LNCAP (cell line): ENCODE results near the gene ALG14.
A peak's percentile ranks its signal among the peaks of the same experiment; 100 is the strongest.

ENCODE experiments used
- CTCF ChIP-seq: fragments of 450-650 bp; IDR thresholded peaks from 2 replicates; pipeline ENCODE4 v1.5.1; 2017; ENCODE audit warnings: mild to moderate bottlenecking

ALG14 gene

GRCh38 chr1:95043141-95043980, 29.4 kb downstream of the ALG14 start:
- TF ChIP-seq CTCF, result peak; percentile 99

GRCh38 chr1:95042286-95042685, 30.5 kb downstream of the ALG14 start:
- no peak for TF ChIP-seq CTCF

GRCh38 chr1:95041491-95042165, 31.1 kb downstream of the ALG14 start:
- peak; percentile 79 for TF ChIP-seq CTCF

GRCh38 chr1:95040032-95040525, 32.7 kb downstream of the ALG14 start:
- TF ChIP-seq CTCF, result no peak

GRCh38 chr1:95039360-95040031, 33.3 kb downstream of the ALG14 start:
- no peak for TF ChIP-seq CTCF

GRCh38 chr1:95035536-95035935, 37.2 kb downstream of the ALG14 start:
- TF ChIP-seq CTCF, result no peak

GRCh38 chr1:95034506-95034905, 38.2 kb downstream of the ALG14 start:
- TF ChIP-seq CTCF, result no peak
